Stimulated activated CD4-positive, alpha-beta T cell treated with anti-CD3 and anti-CD28 coated beads, Interleukin-12 subunit alpha, Interleukin-12 subunit beta, amount 100 ng/mL, for 48 hours (primary cell): ENCODE results near the gene PACS2.
"Not testable (repeated sequence)": the region's sequence is repeated elsewhere in the genome, so short reads cannot be mapped to it uniquely, and the experiment has no call there.

Experiments used
- DNase-seq, 3 donors: peaks; one replicate each; pipeline ENCODE4 v3.0.0-alpha.2; 2020; ENCODE audit warnings: low read depth in 2 of 3, low spot score in 1 of 3

Gene PACS2

GRCh38 chr14:105314287-105315200 lies at the start of gene PACS2:
Gene PACS2 (plus strand): TSS chr14:105314748. CDS start chr14:105314919, 171 bp downstream.
- peak in 2 of 3 donors; percentile 48 to 69 for DNase-seq

- DNase-seq, result no peak
Observed at GRCh38 chr14:105267820-105268548, 46.6 kb upstream of the PACS2 start.

GRCh38 chr14:105268736-105269354 lies 45.7 kb upstream of the PACS2 start:
- DNase-seq, result no peak

- no peak for DNase-seq
Observed at GRCh38 chr14:105269405-105269804, 45.1 kb upstream of the PACS2 start.

- no peak for DNase-seq
Observed at GRCh38 chr14:105271224-105271890, 43.2 kb upstream of the PACS2 start.

GRCh38 chr14:105272623-105273022 lies 41.9 kb upstream of the PACS2 start:
- no peak for DNase-seq

GRCh38 chr14:105273062-105273461 lies 41.5 kb upstream of the PACS2 start:
- no peak for DNase-seq

GRCh38 chr14:105274637-105275036 lies 39.9 kb upstream of the PACS2 start:
- DNase-seq, result no peak

GRCh38 chr14:105275267-105275946 lies 39.1 kb upstream of the PACS2 start:
- no peak for DNase-seq

GRCh38 chr14:105277448-105277847 lies 37.1 kb upstream of the PACS2 start:
- DNase-seq, result not testable (repeated sequence)

GRCh38 chr14:105279642-105280361 lies 34.7 kb upstream of the PACS2 start:
- no peak for DNase-seq

- DNase-seq, result no peak
Observed at GRCh38 chr14:105280525-105280924, 34.0 kb upstream of the PACS2 start.

- DNase-seq, result no peak
Observed at GRCh38 chr14:105281371-105282097, 33.0 kb upstream of the PACS2 start.

- no peak for DNase-seq
Observed at GRCh38 chr14:105282098-105282725, 32.3 kb upstream of the PACS2 start.

GRCh38 chr14:105283028-105283427 lies 31.5 kb upstream of the PACS2 start:
- DNase-seq, result no peak

- no peak for DNase-seq
Observed at GRCh38 chr14:105283899-105284298, 30.6 kb upstream of the PACS2 start.

GRCh38 chr14:105285174-105285573 lies 29.4 kb upstream of the PACS2 start:
- DNase-seq, result no peak

GRCh38 chr14:105286759-105287144 lies 27.8 kb upstream of the PACS2 start:
- DNase-seq, result no peak
